ENCODE results near the gene ARHGEF25. TPM values are rescaled to one million over a fixed set of nuclear protein-coding genes. Genes with fewer than 3 reads are reported as not detected.

Gene ARHGEF25
- total and polyA plus RNA-seq, 2 of the 13 experiments (the other 11 are each of a cell fraction or from before 2014, with no cell fraction given) = 11.5 to 12.5 TPM

DNA sequence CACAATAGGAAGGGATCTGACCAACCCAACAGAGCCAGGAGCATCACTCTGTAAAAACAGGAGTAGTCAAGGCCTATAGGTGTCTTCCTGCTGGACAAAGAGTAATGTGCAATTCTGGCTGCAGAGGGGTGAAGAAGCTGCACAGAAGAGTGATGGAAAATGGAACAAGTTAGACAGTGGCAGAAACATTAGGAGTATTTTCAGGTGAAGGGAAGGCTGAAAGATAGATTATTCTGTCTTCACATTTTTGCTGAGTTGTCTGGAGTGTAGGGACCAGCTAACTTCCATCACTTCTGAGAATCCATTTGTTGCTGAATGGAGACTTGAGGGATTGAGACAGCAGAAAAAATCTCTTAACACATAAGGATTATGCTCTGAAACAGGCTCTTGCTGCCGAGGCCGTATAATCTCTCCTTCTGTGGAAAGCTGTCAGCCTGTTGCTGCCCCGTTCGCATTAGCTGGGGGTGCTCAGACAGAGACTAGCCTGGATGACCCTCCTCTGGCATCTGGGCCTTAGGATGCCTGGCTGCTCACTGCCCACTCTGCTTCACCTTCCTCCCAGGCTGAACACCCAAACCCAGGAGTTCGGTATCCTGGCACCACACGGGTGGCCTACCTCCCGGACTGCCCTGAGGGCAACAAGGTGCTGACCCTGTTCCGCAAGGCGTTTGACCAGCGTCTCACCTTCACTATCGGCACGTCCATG is 3.1 kb upstream of the ARHGEF25 start:
- ATAC-seq (no peak), DNase-seq (ENCODE audit: low spot score) (no peak), FAIRE-seq (no peak)
- Histone ChIP-seq H3K9me3 (ENCODE audit: low read length) (no peaks in the 10 kb centered on the region), H3K9ac (ENCODE audit: insufficient read depth, low read depth, low read length) (no peak overlapping the region), H4K20me1 (ENCODE audit: insufficient read depth, low read length) (no peaks in the 10 kb centered on the region; the same call in 1 of the 2 replicates), H3K4me1 (ENCODE audit: insufficient read depth, low read length) (peaks cover 50% of the 10 kb centered on the region), H3K36me3 (replicated peaks in 1 of 2; ENCODE audit: control insufficient read depth in 1 of 2, insufficient read depth in 2 of 2, low read length in 2 of 2) (no peaks in the 10 kb centered on the region), H3K4me3 (replicated peaks in 1 of 3; ENCODE audit: insufficient read depth in 1 of 3, low read depth in 2 of 3, low read length in 3 of 3) (no peak overlapping the region), H3K4me2 (ENCODE audit: low read depth, low read length) (no peak overlapping the region), H3K27me3 (ENCODE audit: control insufficient read depth in 1 of 2, insufficient read depth in 2 of 2, low read length in 2 of 2) (peaks cover 0 to 22% of the 10 kb centered on the region in 2 experiments; a peak in 2 of 5 replicates), H2AFZ (ENCODE audit: low read length) (no peak overlapping the region), H3K79me2 (ENCODE audit: insufficient read depth, low read length) (no peaks in the 10 kb centered on the region), H3K27ac (ENCODE audit: extremely low read length, insufficient read depth, low read length) (no peak overlapping the region)
- POLR2A ChIA-PET = interaction anchor here (0.9 to 5.4 kb wide), 3 partner anchors 16 to 85 kb away, joined by 3 to 26 read pairs (median 4); partner anchors contain the start of gene PIP4K2C
- WGBS (ENCODE audit: low lambda C conversion rate) = 62% methylated on average over 12 of the region's 12 CpGs
- CTCF ChIA-PET (ENCODE audit: low intra/inter-chr PET ratio, low total read pairs) = no interaction called here
- in situ Hi-C loops (cut with HindIII; ENCODE audit: extremely low pct_ligation_motif_present, low pct_unique_long_range_greater_than_20kb) (no loop called here), intact Hi-C loops (cut with micrococcal nuclease; ENCODE audit: unreplicated experiment) (no loop called here)
- TF ChIP-seq HNRNPH1 (optimal IDR thresholded peaks at IDR 0.05; ENCODE audit: low read depth, low read length) (no peak), ZNF709 (CRISPR knock-in tag; IDR thresholded peaks at IDR 0.05) (no peak), KAT8 (CRISPR knock-in tag; IDR thresholded peaks at IDR 0.05) (no peak)
- BruUV-seq (replicated peaks) = no TSS peak

GRCh38 chr12:57609101-57609780 is 2.0 kb upstream of the ARHGEF25 start:
- H3K36me3 ChIP-seq (replicated peaks in 1 of 2; ENCODE audit: control insufficient read depth in 1 of 2, insufficient read depth in 2 of 2, low read length in 2 of 2) = no peaks in the 10 kb centered on the region
- CTCF ChIA-PET (ENCODE audit: low intra/inter-chr PET ratio, low total read pairs) = no interaction called here
- no peak for TF ChIP-seq SAP130 (CRISPR knock-in tag; IDR thresholded peaks at IDR 0.05; ENCODE audit: low read depth)
- TF ChIP-seq ADNP (CRISPR knock-in tag; IDR thresholded peaks at IDR 0.05) = no peak
- TF ChIP-seq ZNF30 (CRISPR knock-in tag; IDR thresholded peaks at IDR 0.05) = no peak
- no peak for TF ChIP-seq PPARG (CRISPR knock-in tag; conservative IDR thresholded peaks at IDR 0.05)
- no peak for TF ChIP-seq NRL (CRISPR knock-in tag; IDR thresholded peaks at IDR 0.05; ENCODE audit: borderline replicate concordance)
- TF ChIP-seq U2AF2 (IDR thresholded peaks at IDR 0.05; ENCODE audit: low read depth, low read length) = no peak
- TF ChIP-seq ZNF547 (CRISPR knock-in tag; IDR thresholded peaks at IDR 0.05) = no peak
- no peak for TF ChIP-seq ARNT (IDR thresholded peaks at IDR 0.05)
- TF ChIP-seq SOX5 (CRISPR knock-in tag; IDR thresholded peaks at IDR 0.05; ENCODE audit: borderline replicate concordance) = no peak
- peaks cover 50% of the 10 kb centered on the region for H3K4me1 ChIP-seq (ENCODE audit: insufficient read depth, low read length)
- H3K9ac ChIP-seq (ENCODE audit: insufficient read depth, low read depth, low read length) = no peak overlapping the region
- in situ Hi-C loops (cut with HindIII; ENCODE audit: extremely low pct_ligation_motif_present, low pct_unique_long_range_greater_than_20kb) = no loop called here
- 75% methylated on average over 16 of the region's 19 CpGs for WGBS (ENCODE audit: low lambda C conversion rate)
- no TSS peak for BruUV-seq (replicated peaks)
- FAIRE-seq (no peak), DNase-seq (ENCODE audit: low spot score) (no peak), ATAC-seq (no peak)
- no peaks in the 10 kb centered on the region for H3K9me3 ChIP-seq (ENCODE audit: low read length)
- POLR2A ChIA-PET = interaction anchor here (1.5 kb wide), 1 partner anchor 85 kb away, joined by 3 read pairs; no protein-coding TSS in a partner anchor
- no peaks in the 10 kb centered on the region; the same call in 1 of the 2 replicates for H4K20me1 ChIP-seq (ENCODE audit: insufficient read depth, low read length)
- no peak overlapping the region for H3K4me3 ChIP-seq (replicated peaks in 1 of 3; ENCODE audit: insufficient read depth in 1 of 3, low read depth in 2 of 3, low read length in 3 of 3)
- peaks cover 0 to 22% of the 10 kb centered on the region in 2 experiments; a peak in 2 of 5 replicates for H3K27me3 ChIP-seq (ENCODE audit: control insufficient read depth in 1 of 2, insufficient read depth in 2 of 2, low read length in 2 of 2)
- H2AFZ ChIP-seq (ENCODE audit: low read length) = no peak overlapping the region
- intact Hi-C loops (cut with micrococcal nuclease; ENCODE audit: unreplicated experiment) = no loop called here
- H3K79me2 ChIP-seq (ENCODE audit: insufficient read depth, low read length) = no peaks in the 10 kb centered on the region
- H3K27ac ChIP-seq (ENCODE audit: extremely low read length, insufficient read depth, low read length) = no peak overlapping the region
- no peak overlapping the region for H3K4me2 ChIP-seq (ENCODE audit: low read depth, low read length)
